Keratinocyte (primary cell): ENCODE results near the gene PAX2. TPM values are rescaled to one million over a fixed set of nuclear protein-coding genes. Genes with fewer than 3 reads are reported as not detected.

Experiments used
- DNase-seq: peaks from one replicate; pipeline ENCODE4 v3.0.0-alpha.2; 2011; ENCODE audit warnings: low read depth, missing footprints, low spot score
- FAIRE-seq: peaks from 2 replicates; lab custom pipeline; 2011; peaks lifted over from hg19 to GRCh38; lab: Jason Lieb, UNC
- H2AFZ ChIP-seq: 2 replicates; pipeline ENCODE4 v1.6.0; 2012; ENCODE audit warnings: low read length, control low read depth, inconsistent platforms; ENCODE audit not compliant: control insufficient read depth
- H3K27ac ChIP-seq: 2 replicates; pipeline ENCODE4 v1.5.1; 2011; ENCODE audit warnings: low read length; ENCODE audit not compliant: control insufficient read depth, insufficient read depth
- H3K27me3 ChIP-seq: 3 replicates; pipeline ENCODE4 v1.6.0; 2011; ENCODE audit warnings: low read length; ENCODE audit not compliant: control insufficient read depth, insufficient read depth; ENCODE audit errors: extremely low read depth
- H3K36me3 ChIP-seq, 2 experiments: 2 replicates in 1 of 2; 3 replicates in 1 of 2; pipeline ENCODE4 v1.5.1; 2011; ENCODE audit warnings: low read length in 2 of 2, mild to moderate bottlenecking in 1 of 2; ENCODE audit not compliant: control insufficient read depth in 2 of 2, insufficient read depth in 2 of 2; ENCODE audit errors: extremely low read depth in 1 of 2
- H3K4me1 ChIP-seq: 3 replicates; pipeline ENCODE4 v1.5.1; 2011; ENCODE audit warnings: low read length; ENCODE audit not compliant: control insufficient read depth, insufficient read depth; ENCODE audit errors: extremely low read depth
- H3K4me2 ChIP-seq: 3 replicates; pipeline ENCODE4 v1.6.0; 2011; ENCODE audit warnings: low read depth, low read length; ENCODE audit not compliant: control insufficient read depth, insufficient read depth; ENCODE audit errors: extremely low read depth
- H3K4me3 ChIP-seq, 3 experiments: fragments of 200-600 bp in 1 of 3; sonication (generic) in 1 of 3; 2 replicates in 2 of 3; 3 replicates in 1 of 3; pipeline ENCODE4 v1.5.1; 2011 to 2016; ENCODE audit warnings: low read length in 3 of 3, mild to moderate bottlenecking in 3 of 3, control low read depth in 2 of 3, inconsistent platforms in 1 of 3, low read depth in 1 of 3, mixed read lengths in 1 of 3, mixed run types in 1 of 3, moderate library complexity in 1 of 3; ENCODE audit not compliant: control insufficient read depth in 2 of 3, insufficient read depth in 2 of 3; ENCODE audit errors: extremely low read depth in 1 of 3
- H3K79me2 ChIP-seq: 2 replicates; pipeline ENCODE4 v1.6.0; 2012; ENCODE audit warnings: low read length; ENCODE audit not compliant: control insufficient read depth, insufficient read depth
- H3K9ac ChIP-seq: 3 replicates; pipeline ENCODE4 v1.6.0; 2011; ENCODE audit warnings: low read length; ENCODE audit not compliant: control insufficient read depth, insufficient read depth; ENCODE audit errors: extremely low read depth
- H3K9me1 ChIP-seq: 3 replicates; pipeline ENCODE4 v1.6.0; 2011; ENCODE audit warnings: low read length; ENCODE audit not compliant: control insufficient read depth, insufficient read depth; ENCODE audit errors: extremely low read depth
- H3K9me3 ChIP-seq: 2 replicates; pipeline ENCODE4 v1.5.1; 2012; ENCODE audit warnings: low read depth, low read length; ENCODE audit not compliant: control insufficient read depth
- H4K20me1 ChIP-seq: 3 replicates; pipeline ENCODE4 v1.6.0; 2011; ENCODE audit warnings: low read length; ENCODE audit not compliant: control insufficient read depth, insufficient read depth; ENCODE audit errors: extremely low read depth
- EZH2 ChIP-seq: IDR thresholded peaks from one replicate; pipeline ENCODE4 v1.6.1; 2012; ENCODE audit warnings: inconsistent platforms, mild to moderate bottlenecking, low read length, moderate library complexity
- dilution Hi-C: fragments of 300-500 bp; cut with MboI; formaldehyde crosslinking; loops from one replicate; pipeline ENCODE4 v1.7.0; 2020; ENCODE audit warnings: low sequenced_read_pairs; ENCODE audit not compliant: extremely low pct_ligation_motif_present
- polyA plus RNA-seq, 5 experiments: library from polyadenylated mRNA; depleted of rRNA in 3 of 5; stranded (reverse) in 3 of 5; stranded (forward) in 1 of 5; unstranded in 1 of 5; fragments of >200 nt; gene quantifications; 1 replicate in 1 of 5; 2 replicates in 3 of 5; 3 replicates in 1 of 5; pipeline versions ENCODE4 v1.2.1 to v1.2.3, GENCODE V29; 2011 to 2012; ENCODE audit warnings: missing spikeins in 2 of 5, low read depth in 1 of 5, low replicate concordance in 1 of 5
- TF ChIP-seq, protein P1 (sequence below), 3 experiments: IDR thresholded peaks in 1 of 3; conservative IDR thresholded peaks in 1 of 3; optimal IDR thresholded peaks in 1 of 3; 2 replicates in 2 of 3; 3 replicates in 1 of 3; pipeline versions ENCODE3 to v1.5.1; 2011; ENCODE audit warnings: low read length in 3 of 3, mild to moderate bottlenecking in 3 of 3, moderate library complexity in 2 of 3, control low read depth in 1 of 3, inconsistent platforms in 1 of 3; ENCODE audit not compliant: insufficient read depth in 2 of 3; ENCODE audit errors: extremely low read depth in 1 of 3

PAX2 gene
- polyA plus RNA-seq, 1 donor (not counting 4 experiments of a cell fraction or from before 2014, with no cell fraction given) = not detected

- DNase-seq (no peak), FAIRE-seq (no peak)
- H3K36me3 ChIP-seq = no peaks in the 10 kb centered on the region
- no peaks in the 10 kb centered on the region for H3K9me3 ChIP-seq
- no peak overlapping the region for H3K4me3 ChIP-seq
- no peaks in the 10 kb centered on the region for H3K79me2 ChIP-seq
- H3K4me1 ChIP-seq = peaks cover 2% of the 10 kb centered on the region
- H3K9ac ChIP-seq = no peak overlapping the region
- peaks cover 92% of the 10 kb centered on the region for H3K27me3 ChIP-seq
- TF ChIP-seq EZH2 = peak; percentile 53
- TF ChIP-seq, protein P1, sequence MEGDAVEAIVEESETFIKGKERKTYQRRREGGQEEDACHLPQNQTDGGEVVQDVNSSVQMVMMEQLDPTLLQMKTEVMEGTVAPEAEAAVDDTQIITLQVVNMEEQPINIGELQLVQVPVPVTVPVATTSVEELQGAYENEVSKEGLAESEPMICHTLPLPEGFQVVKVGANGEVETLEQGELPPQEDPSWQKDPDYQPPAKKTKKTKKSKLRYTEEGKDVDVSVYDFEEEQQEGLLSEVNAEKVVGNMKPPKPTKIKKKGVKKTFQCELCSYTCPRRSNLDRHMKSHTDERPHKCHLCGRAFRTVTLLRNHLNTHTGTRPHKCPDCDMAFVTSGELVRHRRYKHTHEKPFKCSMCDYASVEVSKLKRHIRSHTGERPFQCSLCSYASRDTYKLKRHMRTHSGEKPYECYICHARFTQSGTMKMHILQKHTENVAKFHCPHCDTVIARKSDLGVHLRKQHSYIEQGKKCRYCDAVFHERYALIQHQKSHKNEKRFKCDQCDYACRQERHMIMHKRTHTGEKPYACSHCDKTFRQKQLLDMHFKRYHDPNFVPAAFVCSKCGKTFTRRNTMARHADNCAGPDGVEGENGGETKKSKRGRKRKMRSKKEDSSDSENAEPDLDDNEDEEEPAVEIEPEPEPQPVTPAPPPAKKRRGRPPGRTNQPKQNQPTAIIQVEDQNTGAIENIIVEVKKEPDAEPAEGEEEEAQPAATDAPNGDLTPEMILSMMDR (optimal IDR thresholded peaks at IDR 0.05 in 1 of 3, IDR thresholded peaks at IDR 0.05 in 1 of 3, conservative IDR thresholded peaks at IDR 0.05 in 1 of 3; ENCODE audit: extremely low read depth in 1 of 3, insufficient read depth in 2 of 3, low read length in 3 of 3) = no peak
- H3K9me1 ChIP-seq = no peaks in the 10 kb centered on the region
- no peak overlapping the region for H3K27ac ChIP-seq
- H2AFZ ChIP-seq = no peak overlapping the region
- no peaks in the 10 kb centered on the region for H4K20me1 ChIP-seq
- no peak overlapping the region for H3K4me2 ChIP-seq
- dilution Hi-C loops = no loop called here
These were observed 7.1 kb upstream of the PAX2 start for GRCh38 chr10:100738055-100738827.

DNA sequence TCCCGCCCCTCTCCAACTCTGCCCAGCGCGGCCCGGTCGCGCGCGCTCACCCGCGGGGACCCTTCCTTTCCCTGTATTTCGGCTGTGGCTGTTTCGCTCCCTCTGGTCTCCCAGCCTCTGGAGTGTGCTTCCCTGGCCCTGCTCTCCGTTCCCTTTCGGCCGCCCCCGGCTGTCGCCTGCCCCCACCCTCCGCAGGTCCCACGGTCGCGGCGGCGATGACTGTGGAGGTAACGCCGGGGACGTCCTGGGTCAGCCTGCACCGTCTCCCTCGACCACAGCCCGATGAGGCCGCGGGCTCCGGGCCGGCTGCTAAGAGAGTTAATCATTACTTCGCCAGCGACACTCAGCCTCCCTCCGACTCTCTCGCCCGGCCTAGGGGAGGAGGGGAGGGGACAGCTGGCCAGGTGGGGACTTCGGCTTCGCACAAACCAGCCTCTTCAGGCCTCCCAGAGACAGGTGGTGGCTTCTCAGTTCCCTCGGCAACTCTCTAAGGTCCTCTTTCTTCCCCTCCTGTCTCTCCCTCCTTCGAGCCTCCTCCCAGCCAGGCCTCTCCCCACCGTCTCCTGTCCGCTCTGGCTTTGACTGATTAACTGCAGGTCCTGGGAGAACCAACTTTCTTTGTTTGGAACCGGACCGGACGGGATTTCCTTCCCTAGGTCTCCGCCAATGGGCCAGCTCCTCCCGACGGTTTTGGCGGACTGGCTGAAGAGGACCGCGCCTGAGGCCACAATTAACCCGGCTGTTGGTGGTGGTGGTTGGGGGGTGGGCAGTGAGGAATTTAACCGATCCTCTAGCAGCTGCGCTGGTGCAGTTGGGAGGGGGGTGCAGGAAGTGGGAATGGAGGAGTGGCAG, 5.6 kb upstream of the PAX2 start:
- peak; percentile 60 for TF ChIP-seq EZH2
- TF ChIP-seq, protein P1 (optimal IDR thresholded peaks at IDR 0.05 in 1 of 3, IDR thresholded peaks at IDR 0.05 in 1 of 3, conservative IDR thresholded peaks at IDR 0.05 in 1 of 3; ENCODE audit: extremely low read depth in 1 of 3, insufficient read depth in 2 of 3, low read length in 3 of 3) = no peak
- Histone ChIP-seq H3K79me2 (no peaks in the 10 kb centered on the region), H3K4me1 (peaks cover 5% of the 10 kb centered on the region), H3K9ac (no peak overlapping the region), H4K20me1 (peaks cover 5% of the 10 kb centered on the region), H3K9me3 (no peaks in the 10 kb centered on the region), H3K4me3 (no peak overlapping the region), H3K27ac (no peak overlapping the region), H3K9me1 (no peaks in the 10 kb centered on the region), H3K4me2 (no peak overlapping the region), H3K36me3 (no peaks in the 10 kb centered on the region), H2AFZ (no peak overlapping the region), H3K27me3 (peaks cover 100% of the 10 kb centered on the region)
- FAIRE-seq (no peak), DNase-seq (no peak)
- dilution Hi-C loops = no loop called here
